Naive thymus-derived CD4-positive, alpha-beta T cell (primary cell): Measurements from ENCODE around the gene TECPR2. TPM values are rescaled to one million over a fixed set of nuclear protein-coding genes. Genes with fewer than 3 reads are reported as not detected.
A peak's percentile ranks its signal among the peaks of the same experiment; 100 is the strongest.

ENCODE experiments used
- ATAC-seq: fragments of 150-1000 bp; cut with Tn5 transposase; 2 replicates; pipeline ENCODE4 v1.10.0; 2021; ENCODE audit warnings: mild to moderate bottlenecking, moderate library complexity
- CTCF ChIA-PET: fragments of 350-600 bp; sonication (Branson Sonifier 250); formaldehyde crosslinking; loops from one replicate; lab custom pipeline; 2021; ENCODE audit warnings: antibody characterized with exemption; lab: Charles Lee
- POLR2A ChIA-PET: fragments of 350-600 bp; sonication (Branson Sonifier 250); formaldehyde crosslinking; loops from one replicate; lab custom pipeline; 2021; ENCODE audit warnings: antibody characterized with exemption, inconsistent platforms; lab: Charles Lee
- DNase-seq, 9 donors: peaks; one replicate each; pipeline versions ENCODE4 v3.0.0 to v3.0.0-alpha.2; 2020 to 2022; ENCODE audit warnings: mixed read lengths in 1 of 9
- H3K27ac ChIP-seq: one replicate; pipeline ENCODE4 v1.7.0; 2013; ENCODE audit warnings: mild to moderate bottlenecking, low read depth, low read length, moderate library complexity
- H3K27me3 ChIP-seq, 2 donors: one replicate each; pipeline ENCODE4 v1.7.0; 2013; ENCODE audit warnings: low read length in 2 of 2, mild to moderate bottlenecking in 2 of 2, moderate library complexity in 2 of 2; ENCODE audit not compliant: control insufficient read depth in 2 of 2, insufficient read depth in 2 of 2
- H3K36me3 ChIP-seq, 3 experiments: 1 replicate in 2 of 3; 2 replicates in 1 of 3; pipeline ENCODE4 v1.7.0; 2013; ENCODE audit warnings: low read length in 3 of 3, mild to moderate bottlenecking in 3 of 3, moderate library complexity in 1 of 3; ENCODE audit not compliant: insufficient read depth in 3 of 3, control insufficient read depth in 2 of 3
- H3K4me1 ChIP-seq, 2 donors: one replicate each; pipeline ENCODE4 v1.7.0; 2013; ENCODE audit warnings: low read length in 2 of 2, mild to moderate bottlenecking in 2 of 2, moderate library complexity in 1 of 2; ENCODE audit not compliant: control insufficient read depth in 2 of 2, insufficient read depth in 2 of 2
- H3K4me3 ChIP-seq: 2 replicates; pipeline ENCODE4 v1.7.0; 2013; ENCODE audit warnings: mild to moderate bottlenecking, low read length
- H3K9me3 ChIP-seq, 3 experiments: 1 replicate in 2 of 3; 2 replicates in 1 of 3; pipeline ENCODE4 v1.7.0; 2013; ENCODE audit warnings: low read length in 3 of 3; ENCODE audit not compliant: control insufficient read depth in 2 of 3
- H3K27ac Mint-ChIP-seq, 9 donors: one replicate each; pipeline ENCODE4 v1.8.0; 2020 to 2022; ENCODE audit warnings: mixed read lengths in 9 of 9, mild to moderate bottlenecking in 8 of 9, moderate library complexity in 5 of 9, inconsistent platforms in 2 of 9
- H3K27me3 Mint-ChIP-seq, 5 donors: one replicate each; pipeline ENCODE4 v1.8.0; 2021 to 2022; ENCODE audit warnings: mixed read lengths in 5 of 5, mild to moderate bottlenecking in 1 of 5
- H3K36me3 Mint-ChIP-seq, 5 donors: one replicate each; pipeline ENCODE4 v1.8.0; 2020 to 2022; ENCODE audit warnings: mixed read lengths in 5 of 5, mild to moderate bottlenecking in 3 of 5, inconsistent platforms in 1 of 5
- H3K4me1 Mint-ChIP-seq, 7 donors: one replicate each; pipeline ENCODE4 v1.8.0; 2020 to 2022; ENCODE audit warnings: mixed read lengths in 7 of 7, mild to moderate bottlenecking in 3 of 7, inconsistent platforms in 1 of 7
- H3K4me3 Mint-ChIP-seq, 10 donors: one replicate each; pipeline ENCODE4 v1.8.0; 2020 to 2022; ENCODE audit warnings: mild to moderate bottlenecking in 10 of 10, mixed read lengths in 10 of 10, moderate library complexity in 6 of 10, inconsistent platforms in 2 of 10
- H3K9me3 Mint-ChIP-seq, 11 donors: one replicate each; pipeline ENCODE4 v1.8.0; 2020 to 2022; ENCODE audit warnings: mixed read lengths in 11 of 11, mild to moderate bottlenecking in 4 of 11, inconsistent platforms in 1 of 11, moderate library complexity in 1 of 11
- intact Hi-C, 2 donors: fragments of 100-400 bp; cut with micrococcal nuclease; formaldehyde crosslinking; loops; one replicate each; pipeline ENCODE4 v1.15.1; 2023
- polyA plus RNA-seq, 2 donors: library from polyadenylated mRNA; unstranded; fragments of 300-500 nt; fragmentation: Illumina TruSeq; gene quantifications; one replicate each; pipeline ENCODE4 v1.2.3, GENCODE V29; 2021
- total RNA-seq, 6 experiments: library from RNA in 5 of 6; stranded (reverse) in 5 of 6; gene quantifications; 1 replicate in 5 of 6; 2 replicates in 1 of 6; pipeline ENCODE4 v1.2.3 and lab custom pipeline; 2021 to 2026

The TECPR2 gene
- total and polyA plus RNA-seq, 7 experiments from 2014 or later: 5.2 to 12.9 (median 10.0) TPM

DNA sequence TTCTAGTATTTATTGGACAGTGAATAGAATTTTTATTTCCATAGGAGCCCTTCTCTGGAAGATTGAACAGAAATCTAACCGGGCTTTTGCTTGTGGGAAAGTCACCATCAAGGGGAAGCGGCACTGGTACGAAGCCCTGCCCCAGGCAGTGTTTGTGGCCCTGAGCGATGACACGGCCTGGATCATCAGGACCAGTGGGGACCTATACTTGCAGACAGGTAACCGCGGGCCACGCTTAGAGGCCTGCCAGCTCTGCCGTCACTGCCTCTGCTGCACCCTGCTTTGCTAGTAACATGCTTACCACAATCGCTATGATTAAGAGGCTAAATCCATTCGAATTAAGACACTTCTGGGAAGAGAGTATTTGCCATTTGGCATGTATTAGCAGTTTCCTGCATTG is 77.7 kb downstream of the TECPR2 start:
- Mint-ChIP-seq H3K9me3 (no peaks in the 10 kb centered on the region), H3K27me3 (no peaks in the 10 kb centered on the region), H3K4me1 (peaks cover 0 to 8% (median 0%) of the 10 kb centered on the region in 7 donors), H3K4me3 (no peak overlapping the region), H3K36me3 (peaks cover 4 to 35% (median 9%) of the 10 kb centered on the region in 5 donors), H3K27ac (no peak overlapping the region)
- intact Hi-C loops: no loop called here
- CTCF ChIA-PET: interaction anchor here (0.5 to 1.2 kb wide), 2 partner anchors 12 to 77 kb away, joined by 3 to 4 read pairs; no protein-coding TSS in a partner anchor
- Histone ChIP-seq H3K27ac (no peak overlapping the region), H3K4me3 (no peak overlapping the region), H3K27me3 (no peaks in the 10 kb centered on the region), H3K4me1 (peaks cover 0 to 5% of the 10 kb centered on the region in 2 donors), H3K36me3 (peaks cover 0 to 46% (median 0%) of the 10 kb centered on the region in 3 experiments), H3K9me3 (no peaks in the 10 kb centered on the region)
- ATAC-seq (no peak), DNase-seq (no peak)
- POLR2A ChIA-PET: interaction anchor here (0.6 kb wide), 1 partner anchor 465 kb away, joined by 3 read pairs; no protein-coding TSS in a partner anchor

DNA sequence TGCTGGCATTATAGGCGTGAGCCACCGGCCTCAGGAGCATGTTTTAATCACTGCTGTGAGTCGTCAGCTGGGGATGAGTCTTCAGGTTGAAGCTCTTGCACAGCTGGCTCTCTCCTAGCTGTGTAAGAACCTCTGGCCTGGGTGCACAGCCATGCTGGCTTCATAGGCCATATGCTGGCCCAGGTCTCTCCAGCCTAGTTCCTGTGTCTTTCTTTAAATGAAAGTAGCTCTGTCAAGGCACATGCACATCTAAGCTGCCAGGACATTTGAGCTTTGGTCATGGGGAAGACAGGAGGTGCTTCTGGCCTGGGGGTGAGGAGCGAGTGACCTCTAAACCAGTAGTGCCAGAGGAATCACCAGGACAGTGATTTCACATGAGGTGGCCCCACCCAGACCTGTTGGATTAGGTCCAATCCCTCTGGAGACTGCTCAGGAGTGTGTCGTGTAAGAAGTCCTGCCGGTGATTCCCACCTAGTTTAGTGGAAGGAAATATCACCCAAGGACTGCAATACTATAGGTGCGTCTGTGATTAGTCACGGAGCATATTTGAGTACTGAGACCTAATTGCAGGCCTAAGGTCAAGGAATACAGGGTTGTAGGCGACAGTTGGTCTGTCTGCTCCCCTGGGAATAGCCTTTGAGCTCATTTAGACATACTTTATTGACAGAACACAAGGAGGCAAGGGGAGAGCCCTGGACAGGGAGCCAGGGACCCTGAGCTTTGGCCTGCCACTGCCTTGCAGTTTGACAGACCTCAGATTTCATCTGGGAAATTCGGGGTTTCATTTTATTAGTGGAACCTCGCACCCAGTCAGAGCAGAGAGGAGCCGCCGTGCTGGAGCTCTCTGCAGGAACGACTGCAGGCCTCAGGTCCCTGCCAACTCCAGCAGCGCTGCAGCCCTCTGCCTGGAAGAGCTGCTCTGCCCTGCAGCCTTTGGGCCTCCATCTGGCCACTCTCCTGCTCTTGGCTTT is 79.8 kb downstream of the TECPR2 start:
- H3K27ac Mint-ChIP-seq: no peak overlapping the region
- Histone ChIP-seq H3K4me3 (no peak overlapping the region), H3K27ac (no peak overlapping the region), H3K36me3 (peaks cover 0 to 62% (median 0%) of the 10 kb centered on the region in 3 experiments), H3K4me1 (peaks cover 0 to 5% of the 10 kb centered on the region in 2 donors), H3K9me3 (no peaks in the 10 kb centered on the region), H3K27me3 (no peaks in the 10 kb centered on the region)
- no peaks in the 10 kb centered on the region for H3K27me3 Mint-ChIP-seq
- no peak overlapping the region for H3K4me3 Mint-ChIP-seq
- ChIA-PET POLR2A (no interaction called here), CTCF (interaction anchor here (0.7 to 1.1 kb wide), 3 partner anchors 74 to 659 kb away, joined by 3 to 4 read pairs (median 3); no protein-coding TSS in a partner anchor)
- intact Hi-C loops: no loop called here
- H3K36me3 Mint-ChIP-seq: peaks cover 6 to 38% (median 9%) of the 10 kb centered on the region in 5 donors
- ATAC-seq: no peak
- DNase-seq: no peak
- peaks cover 0 to 8% (median 0%) of the 10 kb centered on the region in 7 donors for H3K4me1 Mint-ChIP-seq
- H3K9me3 Mint-ChIP-seq: no peaks in the 10 kb centered on the region

DNA sequence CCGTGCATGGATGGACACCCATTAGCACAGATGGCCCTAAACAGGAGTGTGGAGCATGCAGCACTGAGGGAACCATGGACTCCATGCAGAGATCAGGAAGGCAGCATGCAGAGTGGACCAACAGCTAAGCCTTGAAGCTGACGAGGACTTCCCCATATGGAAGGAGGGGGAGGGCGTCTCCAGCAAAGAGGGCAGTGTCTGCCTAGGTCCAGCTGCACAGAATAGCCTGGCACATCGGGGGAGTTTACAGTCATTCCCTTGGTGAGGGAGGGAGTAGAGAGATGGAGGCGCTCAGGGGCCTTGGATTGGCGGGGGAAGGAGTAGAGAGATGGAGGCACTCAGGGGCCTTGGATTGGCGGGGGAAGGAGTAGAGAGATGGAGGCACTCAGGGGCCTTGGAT is 82.3 kb downstream of the TECPR2 start:
- no peak for DNase-seq
- Histone ChIP-seq H3K4me3 (no peak overlapping the region), H3K4me1 (no peaks in the 10 kb centered on the region), H3K36me3 (peaks cover 0 to 61% (median under 1%) of the 10 kb centered on the region in 3 experiments), H3K27me3 (no peaks in the 10 kb centered on the region), H3K9me3 (no peaks in the 10 kb centered on the region), H3K27ac (no peak overlapping the region)
- H3K4me3 Mint-ChIP-seq: no peak overlapping the region
- H3K27me3 Mint-ChIP-seq: no peaks in the 10 kb centered on the region
- CTCF ChIA-PET: no interaction called here
- no peaks in the 10 kb centered on the region for H3K4me1 Mint-ChIP-seq
- H3K36me3 Mint-ChIP-seq: peaks cover 6 to 44% (median 12%) of the 10 kb centered on the region in 5 donors
- peak overlapping the region in 1 of 9 donors; percentile 62 for H3K27ac Mint-ChIP-seq
- POLR2A ChIA-PET: no interaction called here
- intact Hi-C loops: no loop called here
- H3K9me3 Mint-ChIP-seq: no peaks in the 10 kb centered on the region
- ATAC-seq: no peak

DNA sequence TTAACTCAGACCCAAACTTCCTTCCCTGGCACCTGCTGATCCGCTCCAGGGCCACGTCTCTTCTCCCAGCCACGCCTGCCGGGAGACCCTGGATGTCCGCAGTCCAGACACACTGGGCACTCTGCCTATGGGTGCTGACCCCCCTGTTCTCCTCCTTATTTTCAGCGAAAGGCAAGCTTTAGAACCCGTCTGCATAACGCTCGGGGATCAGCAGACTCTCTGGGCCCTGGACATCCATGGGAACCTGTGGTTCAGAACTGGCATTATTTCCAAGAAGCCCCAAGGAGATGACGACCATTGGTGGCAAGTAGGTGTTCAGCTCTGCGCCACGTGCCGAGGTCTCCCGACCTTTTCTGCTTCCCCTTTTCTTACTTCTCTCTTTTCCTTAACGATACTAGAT is 82.9 kb downstream of the TECPR2 start:
- Histone ChIP-seq H3K9me3 (no peaks in the 10 kb centered on the region), H3K27ac (no peak overlapping the region), H3K4me3 (no peak overlapping the region), H3K36me3 (peaks cover 0 to 67% (median 5%) of the 10 kb centered on the region in 3 experiments), H3K27me3 (no peaks in the 10 kb centered on the region), H3K4me1 (no peaks in the 10 kb centered on the region)
- Mint-ChIP-seq H3K4me3 (no peak overlapping the region), H3K9me3 (no peaks in the 10 kb centered on the region), H3K27ac (no peak overlapping the region), H3K4me1 (no peaks in the 10 kb centered on the region), H3K36me3 (peaks cover 4 to 46% (median 12%) of the 10 kb centered on the region in 5 donors), H3K27me3 (no peaks in the 10 kb centered on the region)
- DNase-seq: no peak
- POLR2A ChIA-PET: interaction anchor here (0.7 kb wide), 1 partner anchor 38 kb away, joined by 3 read pairs; no protein-coding TSS in a partner anchor
- intact Hi-C loops: no loop called here
- CTCF ChIA-PET: no interaction called here
- no peak for ATAC-seq

DNA sequence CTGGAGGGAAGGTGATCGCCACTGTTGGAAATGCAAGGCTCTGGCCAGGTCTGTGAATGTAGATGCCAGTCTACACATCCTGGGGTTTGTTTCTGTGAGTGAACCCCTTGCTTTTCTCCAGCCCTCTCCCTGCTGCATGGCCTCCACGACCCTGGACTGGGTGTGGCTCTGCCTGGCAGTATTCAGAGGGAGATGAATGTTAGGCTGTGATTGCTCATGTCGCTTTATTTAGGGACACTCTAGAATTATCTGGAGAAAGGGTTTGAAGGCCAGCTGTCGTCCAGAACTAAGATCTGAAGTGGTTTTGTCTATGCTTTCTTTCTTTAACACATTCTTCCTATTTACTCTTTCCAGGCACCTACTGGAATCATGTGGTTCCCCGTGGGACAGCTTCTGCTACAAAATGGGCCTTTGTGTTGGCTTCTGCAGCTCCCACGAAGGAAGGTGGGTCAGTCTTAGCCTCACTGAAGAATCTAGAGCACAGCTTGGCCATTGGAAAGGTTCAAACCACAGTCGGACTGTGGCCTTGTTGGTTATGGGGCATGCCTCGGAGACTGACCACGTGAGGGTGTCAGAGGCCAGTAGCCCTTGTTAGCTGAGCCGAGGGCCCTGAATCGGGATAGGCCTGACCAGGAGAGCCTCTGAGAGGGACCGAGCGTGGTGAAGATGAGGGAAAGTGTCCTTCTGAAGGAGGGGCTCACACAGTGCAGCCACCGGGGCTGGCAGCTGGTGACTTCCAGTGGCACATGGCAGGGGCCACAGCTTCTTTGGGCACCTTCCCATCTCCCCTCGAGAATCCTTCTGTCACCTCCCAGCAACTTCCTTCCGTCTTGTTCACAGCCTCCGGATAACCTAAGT is 87.7 kb downstream of the TECPR2 start:
- POLR2A ChIA-PET: interaction anchor here (0.5 kb wide), 1 partner anchor 74 kb away, joined by 3 read pairs; no protein-coding TSS in a partner anchor
- DNase-seq (no peak), ATAC-seq (no peak)
- intact Hi-C loops: no loop called here
- no peaks in the 10 kb centered on the region for H3K9me3 Mint-ChIP-seq
- H3K27me3 ChIP-seq: no peaks in the 10 kb centered on the region
- no peak overlapping the region for H3K4me3 Mint-ChIP-seq
- H3K36me3 ChIP-seq: peaks cover 0 to 68% (median 5%) of the 10 kb centered on the region in 3 experiments
- no peaks in the 10 kb centered on the region for H3K27me3 Mint-ChIP-seq
- H3K4me1 ChIP-seq: no peaks in the 10 kb centered on the region
- no peak overlapping the region for H3K27ac Mint-ChIP-seq
- H3K27ac ChIP-seq: no peak overlapping the region
- CTCF ChIA-PET: interaction anchor here (0.8 kb wide), 1 partner anchor 65 kb away, joined by 3 read pairs; no protein-coding TSS in a partner anchor
- H3K9me3 ChIP-seq: no peaks in the 10 kb centered on the region
- H3K36me3 Mint-ChIP-seq: peaks cover 2 to 49% (median 13%) of the 10 kb centered on the region in 5 donors
- H3K4me1 Mint-ChIP-seq: no peaks in the 10 kb centered on the region
- H3K4me3 ChIP-seq: no peak overlapping the region

DNA sequence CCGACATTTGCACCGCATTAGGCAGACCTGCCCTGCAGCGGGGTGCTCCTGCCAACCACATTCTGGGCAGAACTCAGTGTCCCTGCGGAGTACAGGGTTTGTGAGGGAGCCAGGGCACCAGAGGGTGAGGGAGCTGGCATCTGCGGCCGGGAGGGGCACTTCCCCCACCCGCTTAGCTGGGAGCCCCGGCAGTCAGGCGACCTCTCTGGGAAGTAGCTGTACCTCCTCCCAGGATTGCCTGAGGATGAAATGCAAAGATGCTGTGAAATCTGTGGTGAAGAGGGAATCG is 88.3 kb downstream of the TECPR2 start:
- H3K36me3 Mint-ChIP-seq: peaks cover 2 to 45% (median 13%) of the 10 kb centered on the region in 5 donors

More for the DNA sequence above, 88.3 kb downstream of the TECPR2 start:
- H3K36me3 ChIP-seq: peaks cover 0 to 62% (median 5%) of the 10 kb centered on the region in 3 experiments
- H3K4me1 ChIP-seq: no peaks in the 10 kb centered on the region
- Mint-ChIP-seq H3K9me3 (no peaks in the 10 kb centered on the region), H3K27me3 (no peaks in the 10 kb centered on the region), H3K4me3 (no peak overlapping the region), H3K4me1 (no peaks in the 10 kb centered on the region), H3K27ac (no peak overlapping the region)
- H3K9me3 ChIP-seq: no peaks in the 10 kb centered on the region
- intact Hi-C loops: no loop called here
- ChIA-PET CTCF (no interaction called here), POLR2A (no interaction called here)
- no peaks in the 10 kb centered on the region for H3K27me3 ChIP-seq
- no peak overlapping the region for H3K4me3 ChIP-seq
- ATAC-seq (no peak), DNase-seq (no peak)
- H3K27ac ChIP-seq: no peak overlapping the region
